GM19452 (cell line): ENCODE data around the gene EIPR1.
"Not testable (repeated sequence)": the region's sequence is repeated elsewhere in the genome, so short reads cannot be mapped to it uniquely, and the experiment has no call there.

Experiments
- ATAC-seq: cut with Tn5 transposase; IDR thresholded peaks from one replicate; pipeline ENCODE4 v1.9.1; 2021; ENCODE audit not compliant: unreplicated experiment

Gene EIPR1

DNA sequence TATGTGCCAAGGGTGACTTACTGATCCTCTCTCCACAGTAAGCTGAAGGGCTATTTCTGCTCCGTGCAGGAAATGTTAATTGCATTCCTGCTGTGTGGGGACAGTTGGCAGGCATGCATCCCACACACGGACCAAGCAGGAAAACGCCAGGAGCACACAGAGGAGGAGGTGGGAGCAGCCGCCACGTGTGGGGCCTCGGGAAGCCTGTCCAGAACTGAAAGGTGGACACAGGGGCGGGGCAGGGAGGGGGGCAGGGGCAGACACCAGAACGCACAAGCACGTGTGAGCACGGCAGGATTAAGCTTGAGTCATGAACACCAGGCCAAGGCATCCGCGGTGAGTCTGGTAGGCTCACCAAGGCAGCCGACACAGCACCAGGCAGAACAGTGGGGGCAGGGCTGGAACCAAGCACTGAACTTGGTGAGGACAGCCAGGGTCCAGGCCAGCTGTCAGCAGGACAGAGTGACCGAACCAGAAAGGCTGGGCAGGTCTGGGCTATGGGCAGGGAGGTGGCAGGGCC, 177.1 kb downstream of the EIPR1 start:
- ATAC-seq: no peak

DNA sequence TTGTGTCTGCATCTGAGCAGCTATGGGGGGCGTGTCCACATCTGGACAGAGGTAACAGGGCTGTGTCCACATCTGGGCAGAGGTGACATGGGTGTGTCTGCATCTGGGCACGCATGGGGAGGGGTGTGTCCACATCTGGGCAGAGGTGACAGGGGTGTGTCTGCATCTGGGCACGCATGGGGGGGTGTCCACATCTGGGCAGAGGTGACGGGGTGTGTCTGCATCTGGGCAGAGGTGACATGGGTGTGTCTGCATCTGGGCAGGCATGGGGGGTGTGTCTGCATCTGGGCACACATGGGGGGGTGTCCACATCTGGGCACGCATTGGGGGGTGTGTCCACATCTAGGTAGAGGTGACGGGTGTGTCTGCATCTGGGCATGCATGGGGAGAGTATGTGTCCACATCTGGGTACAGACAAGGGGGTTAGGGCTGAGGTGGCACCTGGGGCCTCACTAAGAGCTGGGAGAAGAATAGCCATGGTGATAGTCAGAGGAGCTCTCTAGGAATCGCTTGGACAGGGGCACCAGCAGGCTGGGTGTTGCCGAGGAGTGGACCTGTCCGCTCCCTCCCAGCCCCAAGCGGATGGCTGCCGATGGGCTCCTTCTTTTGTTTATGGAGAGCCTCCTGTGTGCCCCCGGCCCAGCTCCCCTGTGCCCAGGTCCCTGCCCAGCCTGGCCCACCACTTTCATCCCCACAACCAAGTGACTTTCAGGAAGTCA, 177.8 kb downstream of the EIPR1 start:
- no peak for ATAC-seq

DNA sequence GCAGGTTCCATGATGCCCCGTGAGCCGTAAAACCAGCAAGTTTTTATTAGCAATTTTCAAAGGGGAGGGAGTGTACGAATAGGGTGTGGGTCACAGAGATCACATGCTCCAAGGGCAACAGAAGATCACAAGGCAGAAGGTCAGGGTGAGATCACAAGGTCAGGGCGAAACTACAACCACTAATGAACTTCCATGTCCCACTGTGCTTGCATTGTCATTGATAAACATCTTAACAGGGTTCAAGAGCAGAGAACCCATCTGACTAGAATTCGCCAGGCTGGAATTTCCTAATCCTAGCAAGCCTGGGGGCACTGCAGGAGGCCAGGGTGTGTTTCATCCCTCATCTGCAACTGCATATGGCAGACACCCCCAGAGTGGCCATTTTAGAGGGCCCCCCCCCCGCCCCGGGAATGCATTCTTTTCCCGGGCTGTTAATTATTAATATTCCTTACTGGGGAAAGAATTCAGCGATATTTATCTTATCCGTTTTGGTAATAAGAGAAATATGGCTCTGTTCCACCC, 178.9 kb downstream of the EIPR1 start:
- not testable (repeated sequence) for ATAC-seq

DNA sequence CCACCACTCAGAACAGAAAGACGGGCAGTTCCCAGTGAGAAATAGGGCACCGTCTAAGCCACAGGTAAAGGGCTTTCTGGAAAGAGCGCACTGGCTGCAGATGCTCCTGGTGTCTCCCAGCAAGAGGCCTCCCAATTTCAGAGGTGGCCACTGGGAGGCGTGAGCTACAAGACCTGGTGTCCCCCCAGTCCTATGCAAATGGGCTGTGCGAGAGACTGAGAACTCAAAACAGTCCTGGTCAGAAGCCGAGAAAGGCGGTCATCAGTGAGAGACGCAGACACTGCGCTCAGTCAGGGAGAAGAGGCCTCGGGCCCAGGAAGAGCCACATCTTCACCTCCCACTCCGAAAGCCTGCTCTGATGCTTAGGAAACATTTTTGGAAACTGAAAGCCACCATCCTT, 179.5 kb downstream of the EIPR1 start:
- no peak for ATAC-seq

DNA sequence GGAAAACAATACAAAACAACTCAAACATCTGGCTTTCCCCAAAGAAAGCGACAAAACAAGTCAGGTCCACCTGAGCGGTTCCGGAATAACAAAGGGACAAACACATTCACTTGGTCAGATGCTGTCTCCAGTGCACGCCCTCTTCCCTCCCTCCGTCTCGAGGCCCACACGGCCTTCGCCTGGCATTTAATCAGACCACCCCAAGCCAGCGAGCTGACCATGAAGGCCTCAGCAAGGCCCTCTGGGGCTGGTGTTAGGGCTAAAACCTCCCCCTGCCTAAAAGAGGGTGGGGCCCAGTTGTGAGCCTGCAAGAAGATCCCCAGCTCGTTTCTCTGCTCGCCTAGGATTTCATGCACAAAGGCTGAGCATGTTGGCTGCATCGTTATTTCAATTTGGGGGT, 180.3 kb downstream of the EIPR1 start:
- ATAC-seq: no peak

DNA sequence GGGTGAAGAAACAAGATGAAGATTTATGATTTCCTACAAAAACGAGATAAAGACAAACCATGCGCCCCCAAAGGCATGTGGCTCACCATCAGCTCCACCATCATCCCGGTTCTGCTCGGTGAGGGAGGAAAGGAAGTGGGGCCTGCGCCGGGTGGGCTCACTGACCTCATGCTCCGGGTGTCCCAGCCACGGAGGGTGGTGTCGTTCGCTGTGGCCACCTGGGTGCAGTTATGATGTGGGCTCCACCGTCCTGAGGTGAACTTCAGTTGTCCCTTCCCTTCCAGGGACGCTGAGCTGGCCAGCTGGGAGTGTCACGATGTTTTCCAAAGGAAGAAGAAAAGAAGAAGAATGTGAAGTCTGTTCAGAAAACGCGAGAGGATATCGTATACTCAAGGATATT, 180.9 kb downstream of the EIPR1 start:
- no peak for ATAC-seq

DNA sequence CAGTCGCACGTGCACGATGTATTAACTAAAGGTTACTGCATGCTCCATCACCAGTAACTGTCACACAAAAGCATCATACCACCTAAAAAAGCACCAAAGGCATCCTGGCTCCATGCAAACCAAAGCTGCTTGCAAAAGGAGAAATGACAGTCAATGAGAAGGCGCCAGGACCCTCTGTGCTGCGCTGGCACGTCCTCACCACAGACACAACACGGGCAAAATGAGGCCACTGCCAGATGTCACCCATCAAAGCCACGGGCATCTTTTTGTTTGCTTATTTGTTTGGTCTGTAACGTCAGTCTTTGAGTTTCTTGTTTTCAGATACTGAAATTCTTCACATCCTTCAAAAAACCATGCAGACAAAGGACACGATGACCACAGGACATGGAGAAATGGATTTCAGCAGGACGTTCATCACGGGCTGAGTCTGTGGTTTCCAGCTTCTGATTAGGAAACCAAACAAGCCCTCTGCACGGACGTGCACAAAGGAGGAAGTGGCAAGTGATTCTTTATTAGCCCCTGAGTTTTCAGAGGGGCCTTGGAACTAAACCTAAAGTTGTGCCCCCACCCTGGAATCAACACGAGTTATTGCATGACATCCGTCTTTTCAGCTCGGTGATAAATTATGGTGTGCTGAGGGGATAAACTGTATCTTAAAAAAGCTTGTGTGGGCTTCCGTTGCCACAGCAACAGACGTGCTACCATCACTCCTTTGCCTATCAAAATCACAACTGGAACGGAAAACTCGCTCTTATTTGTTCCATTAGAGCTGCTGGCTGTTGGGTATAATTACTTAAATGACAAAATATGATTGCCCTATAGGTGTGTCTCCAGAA, 181.8 kb downstream of the EIPR1 start:
- ATAC-seq: no peak

DNA sequence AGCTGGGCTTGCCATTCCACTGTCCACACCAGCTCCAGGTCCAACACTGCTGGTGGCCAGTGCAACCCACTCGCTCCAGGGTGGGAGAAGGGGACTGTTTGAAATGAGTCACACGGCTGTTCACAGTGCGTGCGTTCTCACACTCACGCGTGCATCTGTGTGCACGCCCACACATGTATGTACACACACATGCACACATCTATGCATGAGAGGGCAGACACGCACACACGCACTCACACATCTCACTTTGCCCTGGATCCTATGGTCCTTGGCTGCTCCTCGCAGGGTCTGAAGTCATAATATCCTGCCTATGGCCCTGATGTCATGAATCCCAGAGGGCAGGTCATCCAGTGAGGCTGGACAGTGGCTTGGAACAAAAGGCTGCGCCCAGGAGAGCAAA, 182.8 kb downstream of the EIPR1 start:
- no peak for ATAC-seq

DNA sequence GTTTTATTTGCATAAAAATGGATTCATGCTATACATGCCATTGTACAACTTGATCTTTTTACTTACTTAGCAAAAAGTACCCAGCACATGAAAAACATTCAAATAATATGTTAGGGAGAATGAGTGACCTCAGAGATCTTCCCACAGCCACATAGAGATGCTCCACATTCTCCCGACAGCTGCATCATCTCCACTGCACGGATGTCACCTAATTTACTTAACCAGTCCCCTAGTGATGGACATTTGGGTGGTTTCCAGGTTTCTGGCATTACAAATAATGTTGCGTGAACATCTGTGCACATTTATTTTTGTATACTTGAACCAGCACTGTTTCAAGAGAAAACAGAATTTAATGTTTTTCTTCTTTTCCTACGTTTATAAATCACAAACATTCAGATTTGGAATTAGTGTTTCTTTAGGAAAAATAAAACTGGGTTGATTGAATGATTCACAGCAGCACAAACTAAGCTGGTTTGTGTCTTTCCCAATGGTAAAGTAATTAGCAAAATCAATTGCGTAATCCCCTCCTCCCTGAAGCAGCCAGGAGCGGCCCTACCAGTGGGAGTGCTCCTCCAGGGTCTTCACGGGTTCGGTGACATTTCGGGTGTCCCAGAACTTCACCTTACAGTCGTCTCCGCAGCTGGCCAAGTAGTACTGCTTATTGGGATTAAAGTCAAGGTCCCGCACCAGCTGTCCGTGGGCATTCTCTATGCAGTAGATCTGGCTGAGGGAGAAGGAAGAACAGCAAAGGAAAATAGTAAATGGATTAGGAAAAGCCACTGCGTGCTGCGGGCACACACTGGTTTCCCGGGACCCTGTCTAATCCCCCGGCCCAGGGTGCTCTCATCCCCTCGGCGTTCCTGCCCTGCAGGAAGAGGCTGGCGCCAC, 183.9 kb downstream of the EIPR1 start:
- ATAC-seq: no peak

DNA sequence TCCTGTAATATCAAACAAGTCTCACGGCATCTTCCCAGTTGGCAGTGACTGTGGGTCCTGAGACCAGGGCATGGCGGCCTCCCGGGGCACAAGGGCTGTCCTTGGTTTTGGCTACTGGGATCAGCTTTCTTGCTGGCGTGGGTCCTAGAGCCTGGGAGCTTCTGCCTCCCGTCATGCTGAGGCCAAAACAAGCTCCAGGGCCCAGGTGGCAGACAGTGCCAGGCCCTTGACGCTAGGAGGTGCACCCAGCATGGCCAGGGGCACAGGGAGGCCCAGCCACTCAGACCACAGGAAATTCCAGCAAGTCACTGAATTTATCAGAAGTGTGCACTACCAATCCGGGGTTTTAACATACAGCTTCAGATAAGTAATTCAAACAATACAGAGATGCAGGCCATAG, 184.7 kb downstream of the EIPR1 start:
- no peak for ATAC-seq

DNA sequence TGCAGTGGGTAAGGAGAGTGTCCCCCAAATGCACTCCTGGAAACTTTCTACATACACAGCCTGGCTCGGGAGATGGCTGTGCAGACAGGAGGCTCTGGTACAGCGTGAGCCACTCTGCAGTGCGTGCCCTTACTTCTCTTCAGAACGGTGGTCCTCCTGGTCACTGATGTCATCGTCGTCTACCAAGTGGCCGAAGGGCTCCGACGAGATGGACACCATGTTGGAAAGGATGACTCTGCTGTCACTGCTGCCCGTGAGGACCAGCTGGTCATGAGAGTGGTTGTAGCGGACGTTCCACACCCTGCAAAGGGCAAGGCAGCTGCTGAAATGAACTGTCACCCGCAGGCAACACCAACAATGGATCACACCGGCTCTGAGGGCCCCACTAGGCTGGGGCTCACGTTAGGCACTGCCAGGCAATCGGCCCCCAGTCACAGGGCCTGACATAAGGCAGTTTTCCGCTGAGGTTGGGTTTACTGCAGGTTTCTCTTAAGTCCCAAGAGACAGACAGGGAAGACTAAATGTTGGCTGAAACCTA, 185.3 kb downstream of the EIPR1 start:
- ATAC-seq: no peak

DNA sequence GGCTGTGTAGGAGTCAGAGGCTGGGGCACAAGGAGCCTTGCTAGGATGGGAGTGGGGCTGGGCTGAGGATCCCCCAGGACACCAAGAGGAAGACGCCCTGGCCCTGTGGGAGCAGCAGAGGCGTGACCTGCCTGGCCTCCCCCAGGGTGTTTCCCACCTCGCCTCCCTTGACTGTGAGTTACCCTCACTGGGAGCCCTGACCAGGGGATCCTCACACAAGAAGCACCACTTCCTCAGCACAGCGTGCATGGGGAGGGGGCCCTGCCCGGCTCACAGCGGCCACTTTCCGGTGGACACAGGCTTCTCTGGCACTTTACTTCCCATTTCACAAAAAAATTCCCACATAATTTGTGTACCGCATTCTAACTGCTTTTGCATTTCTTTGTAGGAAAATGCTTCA, 187.7 kb downstream of the EIPR1 start:
- ATAC-seq: no peak

DNA sequence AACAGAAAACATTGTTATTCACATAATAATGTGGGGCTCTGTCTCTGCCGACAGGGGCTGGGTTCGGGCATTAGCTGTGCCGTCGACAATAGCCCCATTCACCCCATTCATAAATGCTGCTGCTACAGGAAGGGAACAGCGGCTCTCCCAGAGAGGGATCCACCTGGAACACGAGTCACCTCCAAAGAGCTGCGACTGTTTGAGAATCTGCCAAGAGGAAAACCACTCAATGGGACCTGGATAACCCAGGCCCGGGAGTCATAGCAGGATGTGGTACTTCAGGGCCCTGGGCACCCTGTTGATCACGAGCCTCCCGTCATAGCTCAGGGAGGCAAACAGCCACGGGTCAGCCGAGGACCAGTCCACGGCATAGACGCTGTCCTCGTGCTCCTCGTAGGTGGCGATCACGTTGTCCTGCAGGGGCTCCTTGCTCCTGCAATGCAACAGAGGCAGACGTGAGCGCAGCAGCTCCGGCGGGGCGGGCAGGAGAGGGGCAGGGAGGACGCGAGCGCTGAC, 188.5 kb downstream of the EIPR1 start:
- ATAC-seq: no peak

DNA sequence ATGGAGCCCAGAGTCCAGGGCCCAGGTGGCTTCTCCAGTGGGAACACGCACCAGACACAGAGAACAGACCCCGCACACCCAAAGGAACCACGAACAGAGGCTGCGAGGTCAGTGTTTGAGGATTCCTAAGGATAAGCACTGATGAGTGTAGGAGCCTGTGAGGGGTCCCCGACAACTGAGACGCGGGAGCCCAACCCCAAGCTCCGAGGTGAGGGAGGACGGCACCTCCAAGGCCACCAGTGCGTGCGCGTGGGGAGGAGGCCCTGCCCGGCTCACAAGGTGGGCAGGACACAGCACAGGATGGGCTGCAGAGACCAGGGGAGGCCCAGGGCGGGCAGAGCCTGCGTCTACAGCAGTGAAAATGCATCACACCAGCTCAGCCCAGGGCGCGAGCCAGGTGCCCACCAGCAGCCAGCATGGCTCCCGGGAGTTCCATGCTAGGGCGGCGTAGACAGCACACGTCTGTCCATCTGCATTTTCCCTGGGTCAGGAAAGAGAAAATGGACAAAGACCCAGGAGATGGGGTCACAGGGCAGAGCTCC, 189.1 kb downstream of the EIPR1 start:
- no peak for ATAC-seq

DNA sequence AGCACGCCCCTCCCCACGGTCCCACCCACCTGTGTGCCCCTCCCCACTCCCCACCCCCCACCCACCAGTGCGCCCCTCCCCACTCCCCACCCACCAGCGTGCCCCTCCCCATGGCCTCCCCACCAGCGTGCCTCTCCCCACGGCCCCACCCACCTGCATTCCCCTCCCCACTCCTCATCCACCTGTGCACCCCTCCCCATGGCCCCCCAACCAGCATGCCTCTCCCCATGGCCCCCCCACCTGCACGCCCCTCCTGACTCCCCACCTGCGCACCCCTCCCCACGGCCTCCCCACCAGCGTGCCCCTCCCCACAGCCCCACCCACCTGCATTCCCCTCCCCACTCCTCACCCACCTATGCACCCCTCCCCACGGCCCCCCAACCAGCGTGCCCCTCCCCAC, 190.2 kb downstream of the EIPR1 start:
- ATAC-seq: no peak

DNA sequence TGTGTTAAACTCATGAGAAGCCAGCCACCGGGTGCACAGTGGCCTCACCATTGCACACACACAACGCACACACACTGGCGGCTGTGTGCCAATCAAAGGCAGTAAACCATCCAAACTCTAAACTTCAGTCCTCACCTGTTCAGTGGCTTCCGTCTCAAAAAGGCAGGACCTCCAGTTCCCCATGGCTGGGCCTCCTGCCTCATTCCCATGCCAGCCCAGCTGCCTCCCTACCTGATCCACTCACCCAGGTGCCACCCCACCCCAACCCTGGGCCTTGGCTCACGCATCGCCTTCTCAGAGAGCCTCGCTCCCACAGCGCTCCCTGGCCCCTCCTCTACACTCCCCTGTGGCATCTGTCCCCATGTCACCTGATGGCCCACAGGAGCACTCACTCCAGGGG, 190.9 kb downstream of the EIPR1 start:
- no peak for ATAC-seq

DNA sequence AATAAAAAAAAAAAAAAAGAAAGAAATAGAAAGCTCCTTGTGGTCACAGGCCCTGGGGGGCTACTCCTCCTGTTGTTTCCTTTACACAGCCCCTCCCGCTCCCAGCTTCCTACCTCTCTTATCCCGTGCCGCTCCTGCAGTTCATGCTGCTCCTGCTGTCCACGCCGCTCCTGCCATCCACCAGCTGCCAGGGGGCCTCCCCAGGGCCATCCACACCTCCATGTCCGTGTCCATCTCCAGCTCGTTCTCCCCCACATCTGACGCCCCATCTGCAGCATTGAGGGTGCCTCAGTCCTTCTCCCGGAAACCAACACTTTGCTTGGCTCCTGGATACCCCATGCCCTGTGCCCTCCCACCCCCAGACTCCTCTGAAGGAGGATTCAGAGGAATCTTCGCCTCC, 191.7 kb downstream of the EIPR1 start:
- no peak for ATAC-seq

DNA sequence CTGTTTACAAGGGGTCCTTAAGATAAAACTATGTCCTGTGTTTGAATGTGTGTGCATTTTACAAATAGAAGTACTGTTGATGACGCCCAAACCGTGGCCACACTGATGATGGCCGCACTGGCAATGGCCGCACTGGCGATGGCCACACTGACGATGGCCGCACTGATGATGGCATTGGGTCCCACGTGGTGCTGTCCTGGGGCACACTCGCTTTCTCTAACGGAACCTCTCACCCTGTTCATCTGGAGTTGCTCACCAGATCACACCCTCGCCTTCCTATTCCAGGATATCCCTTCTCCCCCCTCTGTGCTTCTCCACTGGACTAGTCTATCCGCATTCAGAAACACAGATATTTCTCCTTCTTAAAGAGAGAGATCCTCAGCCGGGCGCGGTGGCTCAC, 192.4 kb downstream of the EIPR1 start:
- no peak for ATAC-seq

DNA sequence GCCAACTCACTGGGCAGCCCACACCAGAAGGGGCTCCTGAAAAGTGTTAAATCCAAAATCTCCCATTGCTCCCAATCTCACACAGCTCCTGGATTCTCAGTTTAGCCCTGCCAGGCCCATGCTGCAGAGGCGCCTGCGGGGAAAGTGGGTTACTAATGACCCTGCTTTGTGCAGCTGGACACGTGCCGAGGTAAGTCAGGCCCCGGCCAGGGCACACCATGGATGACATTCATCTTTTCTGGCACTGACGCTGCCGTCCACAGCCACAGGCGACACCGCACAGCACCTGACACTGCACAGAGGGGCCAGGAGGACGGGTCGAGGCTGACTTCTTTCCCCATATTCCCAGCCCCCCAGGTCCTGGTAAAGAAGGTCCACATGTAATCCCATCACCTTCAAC, 193.5 kb downstream of the EIPR1 start:
- no peak for ATAC-seq

DNA sequence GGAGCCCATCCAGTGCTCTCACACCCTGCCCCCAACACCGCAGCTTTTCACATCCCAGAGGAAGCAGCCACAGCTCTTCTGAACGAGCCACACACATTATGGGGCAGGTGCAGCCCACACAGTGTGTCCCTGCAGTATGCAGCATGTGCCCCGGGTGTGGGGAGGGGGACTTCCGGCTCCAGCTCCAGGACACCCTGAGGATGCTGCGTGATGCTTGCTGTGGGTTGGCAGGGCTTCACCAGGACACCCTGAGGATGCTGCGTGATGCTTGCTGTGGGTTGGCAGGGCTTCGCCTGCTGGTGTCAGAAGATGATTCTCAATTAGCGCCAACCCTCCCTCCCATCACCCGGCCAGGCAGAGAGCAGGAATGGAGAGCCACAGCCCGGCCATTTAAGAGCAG, 193.9 kb downstream of the EIPR1 start:
- no peak for ATAC-seq
